NCI-H2107 treated with DMSO at 0.1 percent for 48 hours (cell line): ENCODE results near the gene SLC28A2.
A peak's percentile ranks its signal among the peaks of the same experiment; 100 is the strongest.
"Not testable (repeated sequence)": the region's sequence is repeated elsewhere in the genome, so short reads cannot be mapped to it uniquely, and the experiment has no call there.

Experiments
- DNase-seq: peaks from one replicate; lab custom pipeline; 2025; ENCODE audit not compliant: unreplicated experiment; lab: John Stamatoyannopoulos, UW

SLC28A2 gene

DNA sequence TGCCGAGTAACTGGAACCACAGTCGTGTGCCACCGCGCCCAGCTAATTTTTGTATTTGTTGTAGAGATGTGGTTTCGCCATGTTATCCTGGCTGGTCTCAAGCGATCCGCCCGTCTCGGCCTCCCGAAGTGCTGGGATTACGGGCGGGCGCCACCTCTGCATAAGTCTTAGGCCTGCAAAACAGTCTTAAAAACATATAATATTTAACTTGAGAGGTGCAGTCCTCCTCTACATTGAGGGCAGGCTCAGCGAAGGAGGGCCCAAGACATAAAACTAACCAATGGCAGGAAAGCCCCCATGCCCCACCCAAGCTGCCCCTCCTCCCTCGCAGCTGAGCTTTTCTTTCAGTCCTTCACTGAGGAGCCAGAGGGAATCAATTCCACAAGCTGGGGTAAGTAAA is at the start of gene SLC28A2:
Gene SLC28A2, plus strand, starts transcription at position 347 of the 400 bp plus-strand sequence. CDS start 982 bp downstream, outside the sequence.
- DNase-seq = no peak

GRCh38 chr15:45203182-45203581 is 48.9 kb upstream of the SLC28A2 start:
- DNase-seq = no peak

- peak; percentile 46 for DNase-seq
These were observed 46.8 kb upstream of the SLC28A2 start for GRCh38 chr15:45205192-45205591.

DNA sequence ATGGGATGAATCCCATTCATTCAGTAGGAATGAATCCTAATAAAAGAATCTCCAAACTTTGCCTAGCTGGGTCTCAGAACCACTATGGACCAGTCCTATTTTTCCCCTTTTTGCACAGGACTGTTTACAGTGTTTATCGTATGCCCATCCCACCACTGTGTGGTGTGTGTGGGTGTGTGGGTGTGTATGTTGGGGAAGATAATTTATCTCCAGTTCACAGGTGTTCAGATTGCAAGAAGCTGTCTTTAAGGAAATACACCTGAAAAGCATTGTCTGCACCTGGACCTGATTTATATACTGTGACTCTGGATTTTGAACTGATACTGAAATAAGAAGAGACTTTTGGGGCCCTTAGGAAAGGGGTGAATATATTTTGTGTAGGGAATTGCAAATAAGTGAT is 39.5 kb upstream of the SLC28A2 start:
- no peak for DNase-seq

DNA sequence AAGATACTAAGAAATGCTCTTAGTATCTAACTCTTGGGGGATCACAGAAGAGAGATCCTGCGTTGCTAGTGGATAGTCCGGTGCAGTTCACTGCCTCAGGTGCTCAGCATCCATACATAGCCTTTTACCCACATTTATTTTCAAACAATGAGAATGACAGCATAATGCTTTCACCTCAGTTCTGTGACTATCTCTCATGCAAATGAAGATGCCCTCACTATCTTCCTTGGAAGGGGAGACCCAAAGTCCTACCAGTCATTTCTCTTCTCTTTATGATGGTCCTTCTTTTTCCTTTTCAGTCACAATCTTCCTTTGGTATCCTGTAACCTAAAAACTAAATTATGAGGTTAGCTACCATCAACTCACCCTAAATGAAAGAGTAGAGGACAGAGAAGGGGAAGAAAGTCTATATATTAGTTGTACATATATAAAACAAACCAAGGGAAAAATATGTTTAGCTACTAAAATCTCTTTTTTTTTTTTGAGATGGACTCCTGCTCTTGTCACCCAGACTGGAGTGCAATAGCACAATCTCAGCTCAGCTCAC is 30.9 kb upstream of the SLC28A2 start:
- no peak for DNase-seq

- DNase-seq = no peak
These were observed 30.1 kb upstream of the SLC28A2 start for GRCh38 chr15:45221967-45222366.

DNA sequence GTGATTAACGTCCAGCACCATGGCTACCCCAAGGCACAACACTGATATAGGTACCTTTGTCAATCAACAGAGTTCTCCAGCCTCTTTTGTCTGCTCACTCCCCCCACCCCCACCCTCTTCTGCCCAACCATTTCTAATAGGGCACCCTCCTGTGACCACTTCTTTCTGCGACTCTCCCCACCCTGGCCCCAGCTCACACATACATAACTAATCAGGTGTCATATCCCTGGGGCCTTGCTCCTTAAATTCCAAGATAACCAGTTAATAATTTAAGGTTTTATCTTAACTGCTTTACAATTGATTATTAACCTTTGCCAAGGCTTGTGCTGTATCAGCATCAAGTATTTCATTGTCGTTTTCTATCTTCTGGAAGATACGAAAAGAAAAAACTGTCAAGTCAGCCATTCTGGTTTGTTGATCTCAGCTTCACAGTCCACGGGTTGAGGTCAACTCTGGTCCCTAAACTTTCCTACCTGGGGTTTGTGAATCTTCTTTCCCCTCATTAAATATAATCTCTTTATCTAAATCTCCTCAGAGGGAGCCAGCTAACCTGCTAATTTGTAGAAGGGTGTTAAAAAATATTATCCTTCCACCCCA is 27.3 kb upstream of the SLC28A2 start:
- DNase-seq = no peak

- DNase-seq = no peak
These were observed 26.3 kb upstream of the SLC28A2 start for GRCh38 chr15:45225506-45226273.

GRCh38 chr15:45228931-45229330 is 23.1 kb upstream of the SLC28A2 start:
- DNase-seq = no peak

GRCh38 chr15:45230245-45230965 is 21.6 kb upstream of the SLC28A2 start:
- DNase-seq = no peak

DNA sequence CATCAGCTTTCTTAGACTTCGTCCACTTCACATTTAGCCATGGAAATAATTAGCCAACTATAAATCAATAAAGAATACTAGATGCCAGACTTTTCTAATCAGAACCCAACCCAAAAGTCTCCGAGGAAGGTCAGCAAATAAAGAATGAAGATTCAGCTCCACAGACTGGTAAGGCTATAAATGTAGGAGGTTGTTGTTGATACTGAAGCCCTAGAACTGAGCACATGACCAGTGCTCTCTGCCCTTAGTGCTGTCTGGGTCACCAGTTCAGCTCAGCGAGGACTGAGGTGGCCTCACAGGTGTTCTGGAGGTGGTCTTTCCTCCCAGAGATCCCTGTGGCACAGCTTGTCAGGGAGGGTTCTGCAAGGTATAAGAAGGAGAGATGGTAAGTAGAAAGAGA is 20.9 kb upstream of the SLC28A2 start:
- DNase-seq = no peak

GRCh38 chr15:45231864-45232562 is 20.0 kb upstream of the SLC28A2 start:
- DNase-seq = no peak

GRCh38 chr15:45234562-45235235 is 17.3 kb upstream of the SLC28A2 start:
- no peak for DNase-seq

DNA sequence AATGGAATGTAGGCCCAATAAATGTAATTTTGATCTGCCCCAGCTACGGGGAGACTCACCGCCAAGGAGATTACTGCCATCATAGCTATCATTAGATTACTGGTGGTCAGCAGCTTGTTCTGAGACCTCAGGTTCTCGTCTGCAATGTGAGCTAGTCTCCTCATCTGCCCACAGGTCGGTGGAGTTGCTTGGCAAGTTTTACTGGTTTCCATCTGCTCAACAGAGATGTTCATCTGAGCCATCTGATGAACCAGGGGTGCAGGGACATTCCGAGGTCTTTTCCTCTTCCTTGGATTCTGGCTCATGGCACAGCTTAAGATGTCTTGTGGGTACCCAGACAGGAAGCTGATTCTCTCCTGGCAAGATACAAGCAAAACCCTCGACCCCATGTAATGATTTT is 15.2 kb upstream of the SLC28A2 start:
- not testable (repeated sequence) for DNase-seq

DNA sequence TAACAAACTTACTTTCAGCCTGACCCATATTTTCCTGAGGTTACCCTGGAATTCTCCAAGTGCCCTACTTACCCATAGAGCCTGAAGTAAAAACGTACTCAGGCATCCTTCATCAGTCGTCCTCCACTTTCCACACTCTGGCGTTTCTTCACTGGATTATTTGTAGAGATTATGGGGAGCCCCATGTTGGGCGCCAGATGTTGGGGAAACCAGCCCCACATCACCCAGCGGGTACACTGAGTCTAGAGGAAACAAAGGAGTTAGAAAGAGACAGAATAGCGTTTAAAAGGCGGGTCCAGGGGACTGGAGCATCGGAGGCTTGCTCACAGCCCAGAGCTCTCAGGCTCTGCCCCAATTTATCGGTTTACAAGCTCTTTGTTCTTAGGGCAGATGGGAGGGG is 9.7 kb upstream of the SLC28A2 start:
- DNase-seq = no peak

DNA sequence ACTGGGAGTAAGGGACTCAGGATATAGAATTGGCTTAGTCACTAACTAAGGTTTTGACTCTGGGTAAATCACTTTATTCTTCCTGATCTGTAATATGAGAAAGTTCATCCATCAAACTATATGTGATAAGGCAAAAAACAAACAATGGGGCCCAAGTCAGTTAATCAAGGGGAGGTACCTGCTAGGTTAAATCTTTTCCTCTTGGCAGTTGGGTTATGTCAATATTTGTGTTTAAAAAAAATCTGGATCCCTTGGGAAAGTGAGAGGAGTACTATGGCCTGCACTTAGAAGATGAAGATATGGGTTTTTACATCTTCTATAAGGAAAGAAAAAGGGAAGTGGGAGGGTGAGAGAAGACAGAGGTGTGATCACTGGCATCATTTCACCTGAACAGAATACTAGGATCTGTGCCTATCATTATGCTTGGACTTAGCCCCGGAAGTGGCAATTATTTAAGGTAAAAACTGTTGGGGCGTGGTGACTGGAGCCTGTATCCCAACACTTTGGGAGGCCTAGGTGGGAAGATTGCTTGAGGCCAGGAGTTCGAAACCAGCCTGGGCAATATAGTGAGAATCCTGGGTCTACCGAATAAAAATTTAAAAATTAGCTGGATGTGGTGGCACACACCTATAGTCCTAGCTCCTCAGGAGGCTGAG is 2.8 kb upstream of the SLC28A2 start:
- no peak for DNase-seq

- DNase-seq = no peak
These were observed 1.3 kb downstream of the SLC28A2 start for GRCh38 chr15:45253330-45253729.

GRCh38 chr15:45254405-45254804 is 2.4 kb downstream of the SLC28A2 start:
- no peak for DNase-seq

DNA sequence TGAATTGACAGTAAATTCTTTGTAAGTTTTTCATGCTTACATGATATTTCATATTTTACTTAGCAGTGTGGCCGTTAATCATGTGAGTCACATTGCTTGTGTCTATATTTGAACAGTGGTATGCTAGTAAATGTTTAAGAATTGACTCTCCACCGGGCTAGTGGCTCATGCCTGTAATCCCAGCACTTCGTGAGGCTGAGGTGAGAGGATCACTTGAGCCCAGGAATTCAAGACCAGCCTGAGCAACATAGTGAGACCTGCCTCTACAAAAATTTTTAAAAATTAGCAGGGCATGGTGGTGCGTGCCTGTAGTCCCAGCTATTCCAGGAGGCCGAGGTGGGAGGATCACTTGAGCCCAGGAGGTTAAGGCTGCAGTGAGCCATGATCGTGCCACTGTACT is 2.8 kb downstream of the SLC28A2 start:
- not testable (repeated sequence) for DNase-seq

- no peak for DNase-seq
These were observed 7.8 kb downstream of the SLC28A2 start for GRCh38 chr15:45259796-45260195.
